SU-DHL-6 (cell line): ENCODE data around the gene ATP1A4.

Experiments
- CTCF ChIP-seq: fragments of 200-600 bp; sonication (generic); IDR thresholded peaks from one replicate; pipeline ENCODE4 v1.5.1; 2017; ENCODE audit warnings: antibody characterized with exemption, mild to moderate bottlenecking, low read length, moderate library complexity; ENCODE audit not compliant: insufficient read depth, poor library complexity, severe bottlenecking
- EZH2phosphoT487 ChIP-seq: fragments of 200-600 bp; sonication (generic), shearing (Covaris generic); conservative IDR thresholded peaks from 2 replicates; pipeline ENCODE4 v1.6.1; 2018; ENCODE audit warnings: mild to moderate bottlenecking, antibody characterized with exemption, low read length, moderate library complexity, mixed read lengths

GRCh38 chr1:160171980-160172379 lies 20.6 kb downstream of the ATP1A4 start:
- TF ChIP-seq CTCF (no peak), EZH2phosphoT487 (no peak)
